Stimulated activated naive CD8-positive, alpha-beta T cell treated with anti-CD3 and anti-CD28 coated beads, Interleukin-15, amount 100 ng/mL, for 72 hours (primary cell): ENCODE data around the gene MYL12A.
A peak's percentile ranks its signal among the peaks of the same experiment; 100 is the strongest.
"Not testable (repeated sequence)": the region's sequence is repeated elsewhere in the genome, so short reads cannot be mapped to it uniquely, and the experiment has no call there.

Experiments used
- ATAC-seq: fragments of 150-1000 bp; cut with Tn5 transposase; 2 replicates; pipeline ENCODE4 v1.10.0; 2021; ENCODE audit warnings: mild to moderate bottlenecking, moderate library complexity
- DNase-seq, 2 donors: peaks; one replicate each; pipeline ENCODE4 v3.0.0; 2021 to 2022
- H3K27ac Mint-ChIP-seq, 2 donors: one replicate each; pipeline ENCODE4 v1.8.0; 2022; ENCODE audit warnings: mild to moderate bottlenecking in 2 of 2, mixed read lengths in 2 of 2, moderate library complexity in 2 of 2
- H3K27me3 Mint-ChIP-seq: one replicate; pipeline ENCODE4 v1.8.0; 2022; ENCODE audit warnings: mixed read lengths
- H3K4me1 Mint-ChIP-seq: one replicate; pipeline ENCODE4 v1.8.0; 2022; ENCODE audit warnings: mild to moderate bottlenecking, mixed read lengths
- H3K4me3 Mint-ChIP-seq, 2 donors: one replicate each; pipeline ENCODE4 v1.8.0; 2022; ENCODE audit warnings: mild to moderate bottlenecking in 2 of 2, mixed read lengths in 2 of 2, moderate library complexity in 1 of 2
- H3K9me3 Mint-ChIP-seq, 2 donors: one replicate each; pipeline ENCODE4 v1.8.0; 2022; ENCODE audit warnings: mixed read lengths in 2 of 2

MYL12A gene

DNA sequence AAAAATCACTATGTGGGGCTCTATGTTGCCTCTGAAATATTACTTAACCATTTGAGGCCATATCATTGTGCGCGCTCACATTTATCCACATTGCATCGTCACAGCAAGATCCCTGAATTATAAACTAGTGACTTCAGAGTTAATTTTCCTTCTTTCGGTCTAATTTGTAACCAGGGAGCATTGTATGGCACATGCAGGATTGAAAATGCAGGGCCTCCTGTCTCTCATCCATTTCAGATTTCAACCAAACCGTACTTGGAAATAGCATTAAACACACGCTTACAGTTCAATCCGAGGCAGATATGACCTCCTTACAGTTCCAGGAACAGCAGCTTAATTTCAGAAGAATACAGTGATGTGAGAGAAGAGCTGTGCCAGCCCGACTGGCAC, 28.4 kb upstream of the MYL12A start:
- ATAC-seq (no peak), DNase-seq (no peak)
- Mint-ChIP-seq H3K27me3 (no peaks in the 10 kb centered on the region), H3K27ac (no peak overlapping the region), H3K4me1 (no peaks in the 10 kb centered on the region), H3K4me3 (no peak overlapping the region), H3K9me3 (no peaks in the 10 kb centered on the region)

DNA sequence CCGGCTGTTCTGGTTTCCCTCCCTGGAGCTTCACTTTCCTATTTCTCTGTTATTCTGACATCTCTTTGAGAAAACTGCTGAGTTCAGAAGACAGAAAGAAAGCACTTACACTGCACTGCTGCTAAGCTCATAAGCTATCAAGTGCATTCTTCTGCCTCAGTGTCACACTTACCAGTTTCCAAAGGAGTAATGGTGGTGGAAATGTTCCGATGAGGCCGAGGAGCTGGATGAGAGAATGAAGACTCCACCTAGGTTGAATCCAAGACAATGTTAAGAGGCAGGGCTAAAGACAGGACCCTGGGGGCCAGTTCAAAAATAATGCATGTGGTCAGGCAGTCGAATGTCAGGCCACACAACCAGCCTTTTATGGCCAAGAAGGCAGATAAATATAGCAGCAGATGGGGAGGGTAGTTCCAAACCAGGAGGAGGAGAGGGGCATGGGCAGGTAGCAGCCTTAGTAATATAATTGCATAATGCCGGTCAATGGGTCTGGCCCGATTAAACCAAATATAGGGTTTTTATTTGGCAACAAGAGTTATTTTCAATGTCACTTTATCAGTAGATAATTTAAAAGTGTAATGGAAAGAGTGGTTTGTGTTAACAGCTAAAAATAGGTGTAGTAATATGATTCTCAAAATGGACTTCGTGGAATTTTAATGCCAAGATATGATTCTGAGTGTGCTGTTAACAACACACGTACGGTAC, 27.8 kb upstream of the MYL12A start, which contains the start of gene MYOM1:
TSS of gene MYOM1 (minus strand) at position 338 of the 705 bp plus-strand sequence. CDS start 4,745 bp downstream, outside the sequence.
- Mint-ChIP-seq H3K27me3 (no peaks in the 10 kb centered on the region), H3K27ac (no peak within 1 kb of the TSS), H3K4me1 (no peaks in the 10 kb centered on the region), H3K4me3 (no peak within 1 kb of the TSS), H3K9me3 (no peaks in the 10 kb centered on the region)
- DNase-seq (no peak), ATAC-seq (no peak)

DNA sequence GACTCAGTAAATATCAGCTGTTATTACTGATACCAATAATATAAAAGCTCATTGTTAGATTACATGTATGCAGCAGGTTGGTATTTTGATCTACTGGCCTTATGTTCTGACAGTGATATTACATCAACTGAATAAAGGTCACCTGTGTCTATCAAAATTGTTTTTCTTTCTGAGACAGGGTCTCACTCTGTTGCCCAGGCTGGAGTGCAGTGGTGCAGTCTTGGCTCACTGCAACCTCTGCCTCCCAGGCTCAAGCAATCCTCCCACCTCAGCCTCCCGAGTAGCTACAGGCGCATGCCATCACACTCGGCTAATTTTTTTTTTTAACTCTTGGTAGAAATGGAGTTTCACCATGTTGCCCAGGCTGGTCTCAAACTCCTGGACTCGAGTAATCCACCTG, 26.7 kb upstream of the MYL12A start:
- H3K4me1 Mint-ChIP-seq, H3K27ac Mint-ChIP-seq, H3K9me3 Mint-ChIP-seq, DNase-seq, H3K27me3 Mint-ChIP-seq, ATAC-seq, H3K4me3 Mint-ChIP-seq: not testable (repeated sequence)

DNA sequence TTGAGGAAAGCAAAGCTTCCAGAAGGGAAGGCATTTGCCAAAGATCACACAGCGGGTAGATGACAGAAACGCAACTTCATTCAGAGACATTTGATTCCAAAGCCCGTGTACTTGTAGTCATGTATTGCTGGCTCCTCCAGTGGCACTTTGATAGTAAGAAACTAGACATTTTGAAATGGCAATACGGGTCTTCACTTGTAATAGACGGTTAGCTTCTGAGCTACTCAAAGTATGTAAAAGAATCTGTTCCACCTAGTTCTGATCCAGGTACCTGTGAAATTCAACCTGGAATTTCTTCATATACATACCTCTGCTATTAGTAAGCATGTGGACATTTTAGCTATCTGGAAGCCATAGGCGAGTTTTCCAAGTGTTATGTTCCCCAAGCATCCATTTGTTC, 26.1 kb upstream of the MYL12A start:
- H3K4me3 Mint-ChIP-seq = no peak overlapping the region
- no peaks in the 10 kb centered on the region for H3K4me1 Mint-ChIP-seq
- no peak overlapping the region for H3K27ac Mint-ChIP-seq
- DNase-seq = no peak
- H3K9me3 Mint-ChIP-seq = no peaks in the 10 kb centered on the region
- H3K27me3 Mint-ChIP-seq = no peaks in the 10 kb centered on the region
- no peak for ATAC-seq

DNA sequence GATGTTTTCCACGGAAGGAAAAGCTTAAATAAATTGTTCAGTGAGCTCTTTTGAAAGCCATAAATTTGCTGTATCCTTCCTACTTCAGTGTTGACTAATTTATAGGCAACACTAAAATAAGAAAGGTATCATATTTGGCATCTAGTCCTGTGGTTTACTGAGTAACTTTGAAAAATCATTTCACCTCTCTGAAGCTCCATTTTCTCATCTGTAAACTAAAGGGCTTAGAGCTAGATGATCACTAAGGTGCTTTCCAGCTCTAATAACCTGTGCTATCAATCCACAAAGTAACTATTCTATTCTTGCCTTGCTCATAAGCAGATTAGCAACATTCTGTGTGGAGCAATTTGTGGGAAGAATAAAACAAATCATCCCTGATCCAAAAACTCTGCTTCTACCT, 24.2 kb upstream of the MYL12A start:
- DNase-seq = no peak

DNA sequence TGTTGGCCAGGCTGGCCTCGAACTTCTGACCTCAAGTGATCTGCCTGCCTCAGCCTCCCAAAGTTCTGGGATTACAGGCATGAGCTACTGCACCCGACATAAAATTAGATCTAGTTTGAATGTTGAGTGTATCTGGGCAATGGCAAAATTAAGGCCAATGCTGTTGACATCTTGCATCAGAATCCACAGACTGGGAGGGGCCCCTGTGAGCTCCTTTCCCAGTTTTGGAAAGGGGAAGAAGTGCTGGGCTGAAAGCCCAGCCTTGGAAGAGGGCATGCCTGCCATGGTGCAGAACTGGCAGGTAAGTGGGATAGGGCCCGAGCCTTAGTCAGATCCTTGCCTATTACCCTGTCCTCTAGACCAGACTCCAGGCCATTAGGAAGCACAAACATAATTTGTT, 23.4 kb upstream of the MYL12A start:
- no peaks in the 10 kb centered on the region for H3K27me3 Mint-ChIP-seq
- no peaks in the 10 kb centered on the region for H3K4me1 Mint-ChIP-seq
- no peak overlapping the region for H3K4me3 Mint-ChIP-seq
- no peak for DNase-seq
- peak overlapping the region in 1 of 2 donors; percentile 43 for H3K27ac Mint-ChIP-seq
- no peak for ATAC-seq
- H3K9me3 Mint-ChIP-seq = no peaks in the 10 kb centered on the region

More for the DNA sequence above, 24.2 kb upstream of the MYL12A start:
- H3K27ac Mint-ChIP-seq = peak overlapping the region in 1 of 2 donors; percentile 50
- no peak for ATAC-seq
- no peak overlapping the region for H3K4me3 Mint-ChIP-seq
- no peaks in the 10 kb centered on the region for H3K9me3 Mint-ChIP-seq
- H3K4me1 Mint-ChIP-seq = no peaks in the 10 kb centered on the region
- H3K27me3 Mint-ChIP-seq = no peaks in the 10 kb centered on the region

DNA sequence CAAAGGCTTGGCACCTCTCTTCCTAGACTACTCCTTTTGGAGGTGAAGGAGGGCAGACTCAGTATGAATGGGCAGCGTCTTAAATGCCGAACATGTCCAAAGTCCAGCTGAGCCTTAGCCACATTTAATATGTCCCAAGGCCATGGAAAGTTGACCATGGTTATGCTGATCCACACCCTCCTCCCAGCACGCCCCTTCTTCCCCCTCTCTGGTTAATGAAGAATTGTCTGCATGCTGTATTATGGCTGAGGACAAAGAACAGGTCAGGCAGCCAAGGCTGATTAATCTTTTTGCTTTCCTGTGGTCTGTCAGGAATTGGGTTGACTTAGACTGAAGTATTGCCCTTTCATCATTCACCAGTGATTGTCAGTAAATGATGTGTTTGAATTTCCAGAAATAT, 22.0 kb upstream of the MYL12A start:
- ATAC-seq (no peak), DNase-seq (no peak)
- Mint-ChIP-seq H3K9me3 (no peaks in the 10 kb centered on the region), H3K4me1 (peaks cover 1% of the 10 kb centered on the region), H3K27me3 (no peaks in the 10 kb centered on the region), H3K4me3 (no peak overlapping the region), H3K27ac (no peak overlapping the region)

DNA sequence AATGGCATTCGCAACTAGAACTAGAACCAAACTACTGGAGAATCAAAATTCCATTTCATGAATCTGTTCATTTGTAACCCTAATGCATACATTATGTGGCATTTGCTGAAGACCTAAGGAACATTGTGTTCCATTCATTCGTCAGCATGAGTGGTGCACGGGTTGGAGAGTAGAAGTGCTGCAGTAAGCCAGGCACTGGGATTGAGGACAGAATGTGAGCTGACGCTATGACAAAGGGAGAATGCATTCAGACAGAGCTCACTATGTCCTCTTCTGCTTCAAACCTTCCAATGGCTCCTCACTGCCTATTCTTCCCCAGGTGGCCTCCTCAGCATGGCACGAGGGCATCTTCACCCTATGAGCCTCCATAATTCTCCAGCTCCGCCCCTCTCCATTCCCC, 21.6 kb upstream of the MYL12A start:
- H3K27me3 Mint-ChIP-seq = no peaks in the 10 kb centered on the region

DNA sequence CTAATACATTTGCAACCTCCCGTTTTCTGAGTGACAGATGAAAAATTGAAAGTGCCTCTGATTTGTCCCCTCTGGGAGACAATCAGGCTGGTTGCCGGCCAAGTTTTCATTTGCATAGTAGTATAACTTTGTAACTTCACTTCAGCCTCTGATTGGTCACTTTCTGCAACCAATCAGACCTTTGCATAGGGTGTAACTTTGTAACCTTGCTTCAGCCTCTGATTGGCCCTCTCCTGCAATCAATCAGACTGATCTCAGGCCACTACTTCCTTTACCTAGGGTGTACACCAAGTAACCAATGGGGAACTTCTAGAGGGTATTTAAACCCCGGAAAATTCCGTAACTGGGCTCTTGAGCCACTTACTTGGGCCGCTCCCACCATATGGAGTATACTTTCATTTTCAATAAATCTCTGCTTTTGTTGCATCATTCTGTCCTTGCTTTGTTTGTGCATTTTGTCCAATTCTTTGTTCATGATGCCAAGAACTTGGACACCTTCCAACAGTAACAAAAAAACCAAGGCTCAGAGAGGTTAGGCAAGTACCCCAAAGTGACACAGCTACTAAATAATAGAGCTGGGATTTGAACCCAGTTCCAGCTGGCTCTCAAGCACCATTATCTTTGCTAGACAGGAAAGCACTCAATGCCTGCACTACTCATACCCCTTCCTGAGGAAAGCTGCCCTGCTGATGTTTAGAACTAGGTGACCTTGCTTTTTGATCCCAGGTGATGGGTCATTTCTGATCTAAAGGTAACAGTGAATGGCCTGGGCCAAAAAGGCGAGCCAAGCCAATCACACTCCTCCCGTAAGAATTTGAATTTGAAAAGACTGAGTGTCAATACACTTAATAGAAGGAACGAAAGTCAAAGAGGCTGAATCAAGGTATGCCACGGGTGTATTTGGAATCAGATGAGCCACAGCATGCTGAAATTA, 16.9 kb upstream of the MYL12A start:
- ATAC-seq = peak; percentile 69
- no peak overlapping the region for H3K27ac Mint-ChIP-seq

More for the DNA sequence above, 21.6 kb upstream of the MYL12A start:
- Mint-ChIP-seq H3K27ac (peak overlapping the region in 1 of 2 donors; percentile 49), H3K4me1 (peaks cover 5% of the 10 kb centered on the region), H3K9me3 (no peaks in the 10 kb centered on the region), H3K4me3 (no peak overlapping the region)
- ATAC-seq = no peak
- DNase-seq = no peak

DNA sequence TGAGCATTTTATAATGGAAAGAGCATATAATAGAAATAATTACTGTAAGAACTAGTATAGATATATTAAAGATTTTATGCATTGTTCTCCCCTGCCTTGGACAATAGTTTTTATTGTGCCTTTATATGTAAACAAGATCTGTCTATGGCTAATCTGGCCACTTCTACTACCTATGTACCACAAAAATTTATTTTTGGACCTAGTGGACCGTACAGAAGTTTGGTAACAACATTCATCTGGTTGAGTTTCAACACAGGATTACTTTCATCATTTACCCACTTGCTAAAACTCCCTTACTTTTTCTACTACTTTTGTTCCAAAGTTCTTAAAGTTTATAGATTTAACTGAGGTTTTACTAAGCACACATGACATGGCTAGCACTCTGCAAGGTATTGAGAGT, 14.6 kb upstream of the MYL12A start:
- no peak for DNase-seq
- peaks cover 5% of the 10 kb centered on the region for H3K4me1 Mint-ChIP-seq
- H3K9me3 Mint-ChIP-seq = no peaks in the 10 kb centered on the region
- H3K27ac Mint-ChIP-seq = no peak overlapping the region
- no peaks in the 10 kb centered on the region for H3K27me3 Mint-ChIP-seq
- ATAC-seq = no peak
- no peak overlapping the region for H3K4me3 Mint-ChIP-seq

More for the DNA sequence above, 16.9 kb upstream of the MYL12A start:
- no peaks in the 10 kb centered on the region for H3K9me3 Mint-ChIP-seq
- no peak for DNase-seq
- no peaks in the 10 kb centered on the region for H3K27me3 Mint-ChIP-seq
- H3K4me3 Mint-ChIP-seq = no peak overlapping the region
- H3K4me1 Mint-ChIP-seq = peaks cover 5% of the 10 kb centered on the region

DNA sequence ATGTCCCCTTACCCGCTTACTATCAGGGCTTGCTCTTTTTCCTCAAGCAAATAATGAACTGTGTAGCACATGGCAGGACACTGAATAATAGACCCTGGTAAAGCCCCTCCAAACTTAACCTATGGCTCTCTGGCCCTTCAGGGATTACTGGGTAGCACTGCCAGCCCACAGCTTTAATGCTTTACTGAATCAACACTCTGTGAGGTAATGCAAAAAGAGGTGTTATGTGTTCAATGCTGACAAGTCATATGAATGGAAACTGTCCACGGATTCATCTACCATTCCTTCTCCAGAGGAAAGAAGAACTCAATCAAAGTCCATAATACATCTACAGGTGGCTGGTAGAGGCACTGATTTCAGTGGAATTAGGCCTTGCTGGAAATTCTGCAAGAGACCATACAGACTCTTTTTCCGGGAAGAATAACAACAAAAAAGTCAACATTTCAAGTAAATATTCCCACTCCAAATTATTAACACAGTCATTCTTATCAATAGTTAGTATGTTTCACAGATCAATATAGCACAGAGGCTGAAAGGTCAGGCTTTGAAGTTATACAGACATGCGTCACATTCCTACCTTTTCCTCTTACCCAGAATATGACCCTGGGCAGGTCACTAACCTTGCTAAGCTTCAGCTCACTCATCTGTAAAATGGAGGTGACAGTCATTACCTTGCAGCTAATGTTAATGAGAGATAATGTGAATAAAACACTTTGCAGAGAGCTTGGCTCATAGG, 14.0 kb upstream of the MYL12A start:
- no peak for ATAC-seq
- Mint-ChIP-seq H3K27me3 (no peaks in the 10 kb centered on the region), H3K4me1 (peaks cover 5% of the 10 kb centered on the region), H3K9me3 (no peaks in the 10 kb centered on the region), H3K4me3 (no peak overlapping the region), H3K27ac (no peak overlapping the region)
- no peak for DNase-seq

DNA sequence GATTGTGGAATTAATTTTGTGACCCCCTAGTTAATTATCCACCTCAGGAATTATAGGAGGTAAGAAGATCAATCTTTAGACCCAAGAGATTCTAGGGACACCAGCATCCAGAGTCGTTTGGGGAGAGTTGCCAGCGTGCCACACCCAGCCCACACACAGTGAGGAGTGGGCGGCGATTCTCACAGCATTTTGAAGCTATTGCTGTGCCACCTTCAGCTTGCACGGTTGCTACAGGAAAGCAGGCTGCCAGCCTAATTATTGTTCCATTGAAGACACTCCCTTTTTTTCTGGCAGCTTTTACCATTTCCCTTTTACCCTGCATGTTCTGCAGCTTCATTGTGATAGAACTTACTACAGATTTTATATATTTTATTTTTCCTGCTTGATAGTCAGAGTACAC, 13.1 kb upstream of the MYL12A start:
- Mint-ChIP-seq H3K27ac (no peak overlapping the region), H3K27me3 (no peaks in the 10 kb centered on the region), H3K4me1 (peaks cover 5% of the 10 kb centered on the region), H3K4me3 (no peak overlapping the region), H3K9me3 (no peaks in the 10 kb centered on the region)
- DNase-seq (no peak), ATAC-seq (no peak)

DNA sequence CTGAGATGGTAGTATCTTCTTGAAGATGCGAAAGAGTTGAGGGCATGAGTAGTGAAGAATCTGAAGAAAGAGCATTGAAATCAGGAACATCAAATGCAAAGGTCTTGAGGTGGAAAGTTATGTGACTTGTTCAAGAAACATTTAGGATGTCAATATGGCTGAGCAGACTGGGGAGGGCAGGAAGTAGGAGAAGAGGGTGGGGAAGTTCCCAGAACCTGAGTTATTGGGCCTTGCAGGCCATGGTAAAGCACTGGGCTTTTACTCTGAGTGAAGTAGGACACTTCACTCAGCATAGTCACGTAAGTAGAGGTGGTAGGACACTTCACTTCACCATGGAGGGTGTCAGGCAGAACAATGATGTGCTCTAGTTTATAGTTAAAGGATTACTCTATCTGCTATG, 11.8 kb upstream of the MYL12A start:
- no peak for ATAC-seq
- H3K4me1 Mint-ChIP-seq = peaks cover 1% of the 10 kb centered on the region
- no peak overlapping the region for H3K4me3 Mint-ChIP-seq
- H3K27ac Mint-ChIP-seq = no peak overlapping the region
- H3K27me3 Mint-ChIP-seq = no peaks in the 10 kb centered on the region
- no peak for DNase-seq
- peaks cover 6 to 7% of the 10 kb centered on the region in 2 donors for H3K9me3 Mint-ChIP-seq

DNA sequence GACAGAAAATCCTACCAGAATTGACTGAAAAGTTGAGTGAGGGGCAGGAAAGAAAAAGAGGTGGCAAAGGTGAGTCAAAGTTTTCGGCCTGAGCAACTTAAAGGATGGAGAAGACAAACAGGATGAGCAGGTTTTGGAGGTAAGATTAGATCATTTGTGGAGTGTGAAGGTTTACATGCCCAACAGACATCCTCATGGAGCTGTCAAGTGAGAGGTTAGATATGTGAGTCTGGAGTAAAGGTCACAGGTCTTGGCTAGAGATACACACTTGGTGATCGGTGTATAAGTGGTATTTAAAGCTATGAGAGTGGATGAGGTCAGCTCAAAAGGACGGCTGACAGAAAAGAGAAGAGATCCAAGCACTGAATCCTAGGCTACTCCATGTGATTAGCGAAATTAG, 11.1 kb upstream of the MYL12A start:
- DNase-seq = no peak
- H3K4me3 Mint-ChIP-seq = no peak overlapping the region
- no peak for ATAC-seq
- no peaks in the 10 kb centered on the region for H3K4me1 Mint-ChIP-seq
- no peak overlapping the region for H3K27ac Mint-ChIP-seq
- peaks cover 8% of the 10 kb centered on the region in 2 donors for H3K9me3 Mint-ChIP-seq
- no peaks in the 10 kb centered on the region for H3K27me3 Mint-ChIP-seq

DNA sequence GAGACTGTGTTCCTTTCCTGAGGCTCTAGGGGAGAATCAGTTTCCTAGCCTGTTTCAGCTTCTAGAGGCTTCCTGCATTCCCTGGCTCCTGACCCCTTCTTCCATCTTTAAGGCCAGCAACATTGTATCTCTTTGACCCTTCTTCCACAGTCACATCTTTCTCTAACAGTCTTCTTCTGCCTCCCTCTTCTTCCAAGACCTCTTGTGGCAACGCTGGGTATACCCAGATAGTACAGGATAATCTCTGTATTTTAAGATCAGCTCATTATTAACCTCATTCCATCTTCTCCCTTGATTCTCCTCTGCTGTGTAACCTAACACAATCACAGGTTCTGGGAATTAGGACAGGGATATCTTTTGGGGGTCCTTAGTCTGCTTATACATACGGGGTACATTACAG, 8.9 kb upstream of the MYL12A start:
- no peak for DNase-seq
- H3K4me1 Mint-ChIP-seq = peaks cover under 1% of the 10 kb centered on the region
- H3K27ac Mint-ChIP-seq = no peak overlapping the region
- H3K27me3 Mint-ChIP-seq = no peaks in the 10 kb centered on the region
- H3K9me3 Mint-ChIP-seq = peaks cover 8 to 16% of the 10 kb centered on the region in 2 donors
- no peak overlapping the region for H3K4me3 Mint-ChIP-seq
- no peak for ATAC-seq

DNA sequence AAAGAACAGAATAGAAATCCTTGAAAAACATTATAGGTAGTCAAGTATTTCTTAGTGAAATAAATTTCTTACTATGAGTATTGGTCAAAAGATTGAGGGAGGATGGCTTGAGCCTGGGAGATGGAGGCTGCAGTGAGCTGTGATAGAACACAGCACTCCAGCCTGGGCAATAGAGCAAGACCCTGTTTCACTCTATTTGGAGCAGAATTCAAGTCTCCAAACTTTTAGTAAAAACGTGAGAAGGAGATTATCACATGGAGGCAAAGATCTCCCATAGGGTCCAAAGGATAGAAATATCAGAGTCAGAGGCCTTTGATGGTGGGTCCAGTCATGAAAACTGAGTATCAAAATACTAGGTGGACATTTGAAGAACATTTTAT, 2.4 kb upstream of the MYL12A start:
- peaks cover 22% of the 10 kb centered on the region for H3K4me1 Mint-ChIP-seq
- no peak overlapping the region for H3K27ac Mint-ChIP-seq
- no peaks in the 10 kb centered on the region for H3K27me3 Mint-ChIP-seq
- peaks cover 8 to 16% of the 10 kb centered on the region in 2 donors for H3K9me3 Mint-ChIP-seq
- ATAC-seq (no peak), DNase-seq (no peak)
- peak overlapping the region; percentile 63 to 87 for H3K4me3 Mint-ChIP-seq
